Stomach (tissue), 4 donors: ENCODE data around the gene ME3.

ENCODE experiments used
- POLR2A ChIP-seq, 4 donors: fragments of 450-650 bp; IDR thresholded peaks; one replicate each; pipeline ENCODE4 v1.6.1; 2016; ENCODE audit warnings: antibody characterized with exemption in 4 of 4, control low read depth in 2 of 4, mild to moderate bottlenecking in 1 of 4, moderate library complexity in 1 of 4
- TF ChIP-seq, protein P1 (sequence below), 7 experiments: fragments of 450-650 bp in 4 of 7; fragments of 200-600 bp in 3 of 7; sonication (generic) in 3 of 7; IDR thresholded peaks; one replicate each; pipeline ENCODE4 v1.5.1; 2016 to 2019; ENCODE audit warnings: antibody characterized with exemption in 7 of 7, control low read depth in 2 of 7, mild to moderate bottlenecking in 1 of 7

DNA sequence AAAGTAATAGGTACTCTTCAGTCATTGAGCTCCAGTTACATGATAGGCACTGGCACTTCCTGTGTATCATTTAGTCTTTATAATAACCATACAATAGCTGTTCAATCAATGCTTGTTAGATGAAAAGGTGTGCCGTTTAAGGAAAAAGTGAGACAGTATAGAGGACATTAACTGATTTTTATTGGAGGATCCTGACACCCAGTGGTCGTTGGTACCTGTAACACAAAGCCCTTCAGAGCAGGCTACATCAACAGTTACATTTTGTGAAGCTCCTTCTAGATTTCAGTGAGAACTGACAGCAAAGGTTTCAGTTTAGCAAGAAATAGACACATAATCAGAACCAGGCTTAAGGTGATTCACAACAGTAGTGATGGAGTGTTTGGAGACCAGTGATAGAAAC lies 253.5 kb downstream of the ME3 start:
- no peak for TF ChIP-seq POLR2A (IDR thresholded peaks at IDR 0.05)
- TF ChIP-seq, protein P1, sequence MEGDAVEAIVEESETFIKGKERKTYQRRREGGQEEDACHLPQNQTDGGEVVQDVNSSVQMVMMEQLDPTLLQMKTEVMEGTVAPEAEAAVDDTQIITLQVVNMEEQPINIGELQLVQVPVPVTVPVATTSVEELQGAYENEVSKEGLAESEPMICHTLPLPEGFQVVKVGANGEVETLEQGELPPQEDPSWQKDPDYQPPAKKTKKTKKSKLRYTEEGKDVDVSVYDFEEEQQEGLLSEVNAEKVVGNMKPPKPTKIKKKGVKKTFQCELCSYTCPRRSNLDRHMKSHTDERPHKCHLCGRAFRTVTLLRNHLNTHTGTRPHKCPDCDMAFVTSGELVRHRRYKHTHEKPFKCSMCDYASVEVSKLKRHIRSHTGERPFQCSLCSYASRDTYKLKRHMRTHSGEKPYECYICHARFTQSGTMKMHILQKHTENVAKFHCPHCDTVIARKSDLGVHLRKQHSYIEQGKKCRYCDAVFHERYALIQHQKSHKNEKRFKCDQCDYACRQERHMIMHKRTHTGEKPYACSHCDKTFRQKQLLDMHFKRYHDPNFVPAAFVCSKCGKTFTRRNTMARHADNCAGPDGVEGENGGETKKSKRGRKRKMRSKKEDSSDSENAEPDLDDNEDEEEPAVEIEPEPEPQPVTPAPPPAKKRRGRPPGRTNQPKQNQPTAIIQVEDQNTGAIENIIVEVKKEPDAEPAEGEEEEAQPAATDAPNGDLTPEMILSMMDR (IDR thresholded peaks at IDR 0.05): no peak
